GM12878 (cell line): ENCODE results near the gene R3HDM2. TPM values are rescaled to one million over a fixed set of nuclear protein-coding genes. Genes with fewer than 3 reads are reported as not detected.
A peak's percentile ranks its signal among the peaks of the same experiment; 100 is the strongest.

ENCODE experiments used
- ASH2L ChIP-seq: fragments of 300-600, 200-600 bp; sonication (generic); IDR thresholded peaks from 2 replicates; pipeline ENCODE4 v1.6.1; 2017; ENCODE audit warnings: low read depth, mild to moderate bottlenecking, borderline replicate concordance
- BCLAF1 ChIP-seq: fragments of 450-650 bp; IDR thresholded peaks from 2 replicates; pipeline ENCODE4 v1.6.1; 2017; ENCODE audit warnings: antibody characterized with exemption, mild to moderate bottlenecking, moderate library complexity
- BRCA1 ChIP-seq: IDR thresholded peaks from 2 replicates; pipeline ENCODE4 v1.6.1; 2011; ENCODE audit warnings: low read depth, low read length, improper control_type of control experiment
- EP300 ChIP-seq, 2 experiments: fragments of 150-350 bp in 1 of 2; IDR thresholded peaks; 2 replicates each; pipeline ENCODE4 v1.6.1; 2011 to 2012; ENCODE audit warnings: low read depth in 2 of 2, low read length in 2 of 2, borderline replicate concordance in 1 of 2, improper control_type of control experiment in 1 of 2, inconsistent platforms in 1 of 2; ENCODE audit not compliant: control insufficient read depth in 1 of 2
- FOS ChIP-seq: IDR thresholded peaks from 3 replicates; pipeline ENCODE4 v1.6.1; 2011; ENCODE audit warnings: borderline replicate concordance; ENCODE audit not compliant: insufficient read length; ENCODE audit errors: extremely low read depth
- IKZF1 ChIP-seq: fragments of 450-650 bp; conservative IDR thresholded peaks from 2 replicates; pipeline ENCODE4 v1.6.1; 2017; ENCODE audit warnings: antibody characterized with exemption, mild to moderate bottlenecking
- JUNB ChIP-seq: IDR thresholded peaks from 2 replicates; pipeline ENCODE4 v1.6.1; 2016; ENCODE audit warnings: antibody characterized with exemption, mild to moderate bottlenecking
- KDM1A ChIP-seq: fragments of 200-600 bp; sonication (generic); IDR thresholded peaks from 2 replicates; pipeline ENCODE4 v1.6.1; 2016; ENCODE audit warnings: borderline replicate concordance
- MEF2A ChIP-seq: IDR thresholded peaks from 2 replicates; pipeline ENCODE4 v1.6.1; 2011; ENCODE audit warnings: low read depth, mild to moderate bottlenecking, low read length, moderate library complexity; ENCODE audit not compliant: insufficient read depth
- MYC ChIP-seq: IDR thresholded peaks from 2 replicates; pipeline ENCODE4 v1.6.1; 2011; ENCODE audit warnings: mild to moderate bottlenecking, low read length, moderate library complexity, inconsistent platforms; ENCODE audit not compliant: insufficient read depth, insufficient replicate concordance, insufficient read length, severe bottlenecking
- NFYB ChIP-seq: IDR thresholded peaks from 2 replicates; pipeline ENCODE4 v1.6.1; 2011; ENCODE audit warnings: low read depth, mild to moderate bottlenecking, low read length, improper control_type of control experiment, moderate library complexity; ENCODE audit not compliant: insufficient read depth
- NR2C1 ChIP-seq: fragments of 450-650 bp; IDR thresholded peaks from 2 replicates; pipeline ENCODE4 v1.6.1; 2017; ENCODE audit warnings: antibody characterized with exemption, mild to moderate bottlenecking, moderate library complexity
- PAX5 ChIP-seq: IDR thresholded peaks from 2 replicates; pipeline ENCODE4 v1.6.1; 2011; ENCODE audit warnings: low read depth, low read length, borderline replicate concordance
- RBBP5 ChIP-seq: fragments of 200-600 bp; sonication (generic); conservative IDR thresholded peaks from 2 replicates; pipeline ENCODE4 v1.6.1; 2016
- SIN3A ChIP-seq: IDR thresholded peaks from 2 replicates; pipeline ENCODE4 v1.6.1; 2012; ENCODE audit warnings: low read depth, low read length, improper control_type of control experiment
- SMARCA5 ChIP-seq: fragments of 450-650 bp; IDR thresholded peaks from 2 replicates; pipeline ENCODE4 v1.6.1; 2017; ENCODE audit warnings: mild to moderate bottlenecking
- SRF ChIP-seq, 2 experiments: IDR thresholded peaks; 2 replicates each; pipeline ENCODE4 v1.6.1; 2011; ENCODE audit warnings: low read depth in 2 of 2, low read length in 2 of 2, mild to moderate bottlenecking in 1 of 2, moderate library complexity in 1 of 2
- TARDBP ChIP-seq: IDR thresholded peaks from 2 replicates; pipeline ENCODE4 v1.6.1; 2016; ENCODE audit warnings: borderline replicate concordance
- TCF7 ChIP-seq: IDR thresholded peaks from 2 replicates; pipeline ENCODE4 v1.6.1; 2014; ENCODE audit warnings: antibody characterized with exemption, borderline replicate concordance
- ZBED1 ChIP-seq: IDR thresholded peaks from 2 replicates; pipeline ENCODE4 v1.6.1; 2016; ENCODE audit warnings: borderline replicate concordance
- ZBTB40 ChIP-seq: fragments of 450-650 bp; IDR thresholded peaks from 2 replicates; pipeline ENCODE4 v1.6.1; 2016; ENCODE audit warnings: mild to moderate bottlenecking, moderate library complexity, borderline replicate concordance
- ZNF217 ChIP-seq: fragments of 450-650 bp; IDR thresholded peaks from 2 replicates; pipeline ENCODE4 v1.6.1; 2017; ENCODE audit warnings: antibody characterized with exemption, mild to moderate bottlenecking
- ZNF622 ChIP-seq: fragments of 450-650 bp; IDR thresholded peaks from 2 replicates; pipeline ENCODE4 v1.6.1; 2017; ENCODE audit warnings: mild to moderate bottlenecking, inconsistent platforms
- polyA plus RNA-seq, 11 experiments: library from polyadenylated mRNA; depleted of rRNA in 4 of 11; unstranded in 6 of 11; stranded (reverse) in 5 of 11; fragments of >200 nt; fragmentation: Nextera tagmentation in 4 of 11; fragmentation: Illumina TruSeq in 1 of 11; extraction: Ambion mirVana in 4 of 11; extraction: Trizol in 1 of 11; gene quantifications; 1 replicate in 1 of 11; 2 replicates in 10 of 11; pipeline versions ENCODE4 v1.2.1 to v1.2.3, GENCODE V29; 2011 to 2016; ENCODE audit warnings: inconsistent platforms in 2 of 11, missing spikeins in 2 of 11, low read depth in 1 of 11
- total RNA-seq, 4 experiments: library from RNA; depleted of rRNA in 3 of 4; stranded (reverse); fragments of >200 nt in 3 of 4; fragmentation: Illumina TruSeq in 1 of 4; extraction: Trizol in 1 of 4; gene quantifications; 2 replicates each; pipeline versions ENCODE4 v1.2.1 to v1.2.3, GENCODE V29; 2013 to 2021

Gene R3HDM2
- total and polyA plus RNA-seq, 10 of the 15 experiments (the other 5 are each of a cell fraction or from before 2014, with no cell fraction given), result 4.6 to 26.1 (median 11.2) TPM

- TF ChIP-seq SRF (IDR thresholded peaks at IDR 0.05; ENCODE audit: low read depth in 2 of 2, low read length in 2 of 2) (no peak), BRCA1 (no peak), ZBTB40 (no peak), IKZF1 (peak; percentile 54; the same call in 1 of the 2 replicates), RBBP5 (no peak), NR2C1 (no peak), NFYB (no peak), MEF2A (no peak), SIN3A (no peak), EP300 (IDR thresholded peaks at IDR 0.05; ENCODE audit: borderline replicate concordance in 1 of 2, control insufficient read depth in 1 of 2, low read depth in 2 of 2, low read length in 2 of 2) (0 out of 4 replicates have a peak, but pooled peaks of 1 of the 2 experiments have one; percentile 22), ASH2L (no peak), MYC (no peak), ZNF622 (no peak), KDM1A (no peak), BCLAF1 (no peak), JUNB (no peak), SMARCA5 (no peak), FOS (no peak), ZNF217 (no peak), ZBED1 (no peak), TARDBP (no peak), TCF7 (no peak), PAX5 (no peak)
Measured at GRCh38 chr12:57477710-57478681, 47.2 kb upstream of the R3HDM2 start (continued).
